Esophagus muscularis mucosa (tissue), 4 donors: ENCODE data around the gene STAB2. TPM values are rescaled to one million over a fixed set of nuclear protein-coding genes. Genes with fewer than 3 reads are reported as not detected.

Experiments used
- DNase-seq: peaks from one replicate; pipeline ENCODE4 v3.0.0-alpha.2; 2017; ENCODE audit errors: extremely low spot score
- H3K27ac ChIP-seq, 4 donors: fragments of 200-600 bp; sonication (generic); replicated peaks in 1 of 4; 1 replicate in 3 of 4; 2 replicates in 1 of 4; pipeline ENCODE4 v1.5.1; 2016 to 2019; ENCODE audit warnings: mild to moderate bottlenecking in 1 of 4
- H3K27me3 ChIP-seq, 4 donors: fragments of 200-600 bp; sonication (generic); one replicate each; pipeline versions ENCODE4 v1.5.1 to v1.6.0; 2016 to 2019
- H3K36me3 ChIP-seq, 4 donors: fragments of 200-600 bp; sonication (generic); one replicate each; pipeline ENCODE4 v1.5.1; 2016 to 2019
- H3K4me1 ChIP-seq, 4 donors: fragments of 200-600 bp; sonication (generic); one replicate each; pipeline ENCODE4 v1.5.1; 2016 to 2019
- H3K4me3 ChIP-seq, 4 donors: fragments of 200-600 bp; sonication (generic); 1 replicate in 2 of 4; 2 replicates in 2 of 4; pipeline ENCODE4 v1.5.1; 2016 to 2019; ENCODE audit warnings: mild to moderate bottlenecking in 4 of 4, moderate library complexity in 1 of 4
- H3K9me3 ChIP-seq, 4 donors: fragments of 200-600 bp; sonication (generic); 1 replicate in 3 of 4; 2 replicates in 1 of 4; pipeline ENCODE4 v1.5.1; 2016 to 2019
- EP300 ChIP-seq: sonication (generic); formaldehyde crosslinking; IDR thresholded peaks from one replicate; pipeline ENCODE4 v1.6.1; 2017; ENCODE audit warnings: antibody characterized with exemption
- POLR2A ChIP-seq: fragments of 450-650 bp; IDR thresholded peaks from one replicate; pipeline ENCODE4 v1.6.1; 2017; ENCODE audit warnings: antibody characterized with exemption, moderate library complexity, mild to moderate bottlenecking, low read depth
- POLR2AphosphoS5 ChIP-seq, 2 donors: sonication (generic); formaldehyde crosslinking; IDR thresholded peaks; one replicate each; pipeline ENCODE4 v1.6.1; 2017; ENCODE audit warnings: antibody characterized with exemption in 2 of 2
- WGBS: methylation state at CpG from one replicate; pipeline ENCODE4 v1.1.5; 2018; 5-methylcytosine and 5-hydroxymethylcytosine counted together
- intact Hi-C: fragments of 100-400 bp; cut with DNase I; formaldehyde crosslinking; loops from one replicate; pipeline ENCODE4 v1.15.1; 2023
- total RNA-seq, 4 donors: library from RNA; depleted of rRNA; stranded (reverse); fragments of >200 nt; gene quantifications; one replicate each; pipeline versions ENCODE4 v1.1.0 to v1.2.1, GENCODE V29; 2016
- TF ChIP-seq, protein P1 (sequence below), 3 experiments: fragments of 200-600 bp in 2 of 3; fragments of 450-650 bp in 1 of 3; sonication (generic) in 2 of 3; IDR thresholded peaks; one replicate each; pipeline ENCODE4 v1.5.1; 2017 to 2019; ENCODE audit warnings: antibody characterized with exemption in 3 of 3, mild to moderate bottlenecking in 2 of 3, moderate library complexity in 1 of 3

The STAB2 gene
- total RNA-seq, 4 donors from 2014 or later: under 0.01 to 0.50 (median 0.29) TPM; not detected in 1

DNA sequence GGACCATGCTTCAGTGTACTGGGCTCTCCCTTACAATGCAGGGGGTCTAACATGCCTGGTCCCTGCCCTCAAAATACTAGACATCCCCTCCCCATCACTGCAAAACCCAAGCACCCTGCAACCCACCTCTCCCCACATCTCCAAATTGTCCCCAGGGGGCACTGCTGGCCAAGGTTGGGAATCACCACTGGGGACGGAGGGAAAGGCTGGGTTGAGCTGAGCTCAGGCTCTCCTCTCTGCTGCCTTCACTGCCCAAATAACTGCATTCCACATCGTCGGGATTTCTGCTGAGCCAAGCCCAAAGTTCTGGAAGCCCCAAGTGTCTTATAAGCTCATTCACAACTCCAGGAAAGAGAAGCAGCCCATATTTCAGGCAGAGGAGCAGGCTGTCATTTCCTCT lies 184.4 kb downstream of the STAB2 start:
- TF ChIP-seq POLR2AphosphoS5 (IDR thresholded peaks at IDR 0.05): peak in 1 of 2 donors; percentile 37
- TF ChIP-seq, protein P1, sequence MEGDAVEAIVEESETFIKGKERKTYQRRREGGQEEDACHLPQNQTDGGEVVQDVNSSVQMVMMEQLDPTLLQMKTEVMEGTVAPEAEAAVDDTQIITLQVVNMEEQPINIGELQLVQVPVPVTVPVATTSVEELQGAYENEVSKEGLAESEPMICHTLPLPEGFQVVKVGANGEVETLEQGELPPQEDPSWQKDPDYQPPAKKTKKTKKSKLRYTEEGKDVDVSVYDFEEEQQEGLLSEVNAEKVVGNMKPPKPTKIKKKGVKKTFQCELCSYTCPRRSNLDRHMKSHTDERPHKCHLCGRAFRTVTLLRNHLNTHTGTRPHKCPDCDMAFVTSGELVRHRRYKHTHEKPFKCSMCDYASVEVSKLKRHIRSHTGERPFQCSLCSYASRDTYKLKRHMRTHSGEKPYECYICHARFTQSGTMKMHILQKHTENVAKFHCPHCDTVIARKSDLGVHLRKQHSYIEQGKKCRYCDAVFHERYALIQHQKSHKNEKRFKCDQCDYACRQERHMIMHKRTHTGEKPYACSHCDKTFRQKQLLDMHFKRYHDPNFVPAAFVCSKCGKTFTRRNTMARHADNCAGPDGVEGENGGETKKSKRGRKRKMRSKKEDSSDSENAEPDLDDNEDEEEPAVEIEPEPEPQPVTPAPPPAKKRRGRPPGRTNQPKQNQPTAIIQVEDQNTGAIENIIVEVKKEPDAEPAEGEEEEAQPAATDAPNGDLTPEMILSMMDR (IDR thresholded peaks at IDR 0.05): peak; percentile 26 to 36 (median 31)
- no peak for TF ChIP-seq POLR2A
- Histone ChIP-seq H3K9me3 (no peaks in the 10 kb centered on the region), H3K27ac (peak overlapping the region in 2 of 4 donors; percentile 13 to 28), H3K4me3 (no peak overlapping the region), H3K36me3 (peaks cover 0 to 99% (median 65%) of the 10 kb centered on the region in 4 donors), H3K4me1 (peaks cover 12 to 45% (median 31%) of the 10 kb centered on the region in 4 donors), H3K27me3 (no peaks in the 10 kb centered on the region)
- WGBS: 17% methylated on average over 3 of the region's 3 CpGs
- DNase-seq: no peak
- intact Hi-C loops: loop anchor here (10.0 kb wide), 2 partner anchors 103 to 173 kb away; no protein-coding TSS in a partner anchor

DNA sequence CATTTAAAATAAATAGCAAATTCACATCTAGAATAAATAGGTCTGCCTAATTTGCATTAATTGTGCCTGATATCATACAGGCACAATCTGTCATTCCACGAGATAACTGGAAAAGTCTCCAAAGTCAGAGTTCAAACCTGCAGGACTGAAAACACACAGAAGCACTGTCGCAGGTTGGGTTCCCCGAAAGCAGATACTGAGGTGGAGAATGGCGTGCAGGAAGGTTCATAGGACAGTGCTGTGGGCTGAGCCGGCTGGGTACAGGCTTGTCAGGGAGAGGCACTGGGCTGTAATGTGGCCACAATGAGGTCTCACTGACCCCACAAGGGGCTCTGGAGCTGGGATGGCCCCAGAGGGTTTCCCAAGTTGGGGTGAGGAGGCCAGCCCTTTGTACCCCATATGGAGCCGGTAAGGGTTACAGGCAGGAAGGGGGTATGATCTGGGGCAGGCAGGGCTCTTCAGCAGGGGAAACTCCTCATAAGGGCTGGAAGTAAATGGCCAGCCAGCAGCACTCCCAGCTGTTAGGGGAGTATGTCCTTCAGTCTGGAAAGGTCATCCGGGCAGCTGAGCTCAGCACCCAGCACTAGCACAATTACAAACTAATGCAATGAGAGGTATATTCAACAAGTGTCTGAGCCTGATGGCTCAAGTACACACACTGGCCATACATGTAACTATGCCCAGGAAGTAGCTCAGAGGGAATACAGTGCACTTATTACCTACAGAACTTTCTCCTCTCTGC lies 185.5 kb downstream of the STAB2 start:
- no peak for DNase-seq
- intact Hi-C loops: loop anchor here (10.0 kb wide), 2 partner anchors 102 to 172 kb away; no protein-coding TSS in a partner anchor
- no peaks in the 10 kb centered on the region for H3K27me3 ChIP-seq
- H3K4me1 ChIP-seq: peaks cover 12 to 46% (median 31%) of the 10 kb centered on the region in 4 donors
- H3K9me3 ChIP-seq: no peaks in the 10 kb centered on the region
- H3K36me3 ChIP-seq: peaks cover 5 to 99% (median 67%) of the 10 kb centered on the region in 4 donors
- no peak overlapping the region for H3K4me3 ChIP-seq
- peak overlapping the region in 2 of 4 donors; percentile 24 to 35 for H3K27ac ChIP-seq
- 75% methylated on average over 6 of the region's 7 CpGs for WGBS
- TF ChIP-seq EP300 (no peak), POLR2A (no peak), POLR2AphosphoS5 (IDR thresholded peaks at IDR 0.05) (no peak)
- TF ChIP-seq, protein P1 (IDR thresholded peaks at IDR 0.05): no peak

GRCh38 chr12:103773109-103773910 lies 186.2 kb downstream of the STAB2 start:
- no peak for DNase-seq
- Histone ChIP-seq H3K4me1 (peaks cover 12 to 46% (median 31%) of the 10 kb centered on the region in 4 donors), H3K27ac (peak overlapping the region in 2 of 4 donors; percentile 3 to 24), H3K36me3 (peaks cover 8 to 99% (median 68%) of the 10 kb centered on the region in 4 donors), H3K4me3 (no peak overlapping the region), H3K9me3 (no peaks in the 10 kb centered on the region), H3K27me3 (no peaks in the 10 kb centered on the region)
- TF ChIP-seq, protein P1 (IDR thresholded peaks at IDR 0.05): no peak
- TF ChIP-seq EP300: no peak
- TF ChIP-seq POLR2A: no peak
- no peak for TF ChIP-seq POLR2AphosphoS5 (IDR thresholded peaks at IDR 0.05)
- WGBS: 56% methylated on average over 4 of the region's 4 CpGs
- intact Hi-C loops: loop anchor here (10.0 kb wide), 2 partner anchors 101 to 171 kb away; no protein-coding TSS in a partner anchor

DNA sequence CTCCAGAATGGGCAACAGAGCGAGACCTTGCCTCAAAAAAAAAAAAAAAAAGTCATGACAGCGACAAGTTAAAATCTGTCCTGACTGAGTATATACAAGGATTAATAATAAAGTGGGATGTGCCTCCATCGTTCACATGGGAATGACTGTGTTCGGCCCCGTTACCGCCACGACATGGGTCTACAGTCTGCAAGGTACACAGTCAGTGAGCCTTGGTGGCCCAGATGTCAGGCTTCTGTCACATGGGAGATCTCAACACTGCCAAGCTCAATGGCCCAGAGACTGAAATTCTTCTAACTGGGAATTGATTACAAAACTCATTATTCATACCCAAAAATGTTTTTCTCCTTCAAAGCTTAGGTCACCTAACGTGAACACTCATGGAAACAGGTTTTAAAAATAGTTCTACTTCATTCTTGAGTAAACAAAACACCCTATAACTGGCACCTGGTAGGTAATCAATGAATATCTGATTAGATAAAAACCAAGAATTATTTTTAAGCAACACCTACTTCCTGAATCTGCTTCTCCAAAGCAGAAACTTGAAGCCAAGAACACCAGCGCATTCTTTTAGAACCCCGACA lies 188.0 kb downstream of the STAB2 start:
- H3K27ac ChIP-seq: no peak overlapping the region
- DNase-seq: no peak
- no peaks in the 10 kb centered on the region for H3K27me3 ChIP-seq
- 86% methylated on average over 10 of the region's 10 CpGs for WGBS
- H3K4me3 ChIP-seq: no peak overlapping the region
- H3K36me3 ChIP-seq: peaks cover 12 to 99% (median 71%) of the 10 kb centered on the region in 4 donors
- intact Hi-C loops: loop anchor here (10.0 kb wide), 2 partner anchors 100 to 170 kb away; no protein-coding TSS in a partner anchor
- no peaks in the 10 kb centered on the region for H3K9me3 ChIP-seq
- peaks cover 12 to 46% (median 31%) of the 10 kb centered on the region in 4 donors for H3K4me1 ChIP-seq
- TF ChIP-seq EP300: no peak
- TF ChIP-seq POLR2AphosphoS5 (IDR thresholded peaks at IDR 0.05): no peak
- no peak for TF ChIP-seq POLR2A
- TF ChIP-seq, protein P1 (IDR thresholded peaks at IDR 0.05): no peak
